Endodermal cell (in vitro differentiated cells): Measurements from ENCODE around the gene PEX11G. TPM values are rescaled to one million over a fixed set of nuclear protein-coding genes. Genes with fewer than 3 reads are reported as not detected.

Experiments
- DNase-seq: peaks from one replicate; pipeline ENCODE4 v3.0.0-alpha.2; 2017
- H3K27ac ChIP-seq: 2 replicates; pipeline ENCODE4 v1.5.1; 2013; ENCODE audit warnings: mild to moderate bottlenecking, low read depth, low read length, moderate library complexity
- H3K27me3 ChIP-seq: 2 replicates; pipeline ENCODE4 v1.6.1; 2013; ENCODE audit warnings: mild to moderate bottlenecking, low read length, moderate library complexity; ENCODE audit not compliant: insufficient read depth, control insufficient read depth, poor library complexity, severe bottlenecking
- H3K36me3 ChIP-seq: 2 replicates; pipeline ENCODE4 v1.7.0; 2013; ENCODE audit warnings: mild to moderate bottlenecking, low read length, moderate library complexity; ENCODE audit not compliant: control insufficient read depth, insufficient read depth
- H3K4me1 ChIP-seq: one replicate; pipeline ENCODE4 v1.7.0; 2013; ENCODE audit warnings: low read length; ENCODE audit not compliant: control insufficient read depth, insufficient read depth
- H3K4me3 ChIP-seq: 2 replicates; pipeline ENCODE4 v1.5.1; 2013; ENCODE audit warnings: mild to moderate bottlenecking, low read length, moderate library complexity
- H3K9ac ChIP-seq: 2 replicates; pipeline ENCODE4 v1.6.1; 2013; ENCODE audit warnings: mild to moderate bottlenecking, low read length, moderate library complexity; ENCODE audit not compliant: poor library complexity, severe bottlenecking; ENCODE audit errors: extremely low read depth
- H3K9me3 ChIP-seq: 2 replicates; pipeline ENCODE4 v1.6.1; 2013; ENCODE audit warnings: mild to moderate bottlenecking, low read length, moderate library complexity; ENCODE audit not compliant: control insufficient read depth
- H3K27ac Mint-ChIP-seq: 2 replicates; pipeline ENCODE4 v1.8.0; 2020; ENCODE audit warnings: mixed read lengths
- H3K27me3 Mint-ChIP-seq: 2 replicates; pipeline ENCODE4 v1.8.0; 2021; ENCODE audit warnings: mild to moderate bottlenecking, mixed read lengths; ENCODE audit not compliant: insufficient read depth
- H3K36me3 Mint-ChIP-seq: 2 replicates; pipeline ENCODE4 v1.8.0; 2020; ENCODE audit warnings: low read depth, mixed read lengths
- H3K4me1 Mint-ChIP-seq: 2 replicates; pipeline ENCODE4 v1.8.0; 2020; ENCODE audit warnings: mixed read lengths
- H3K4me3 Mint-ChIP-seq: 2 replicates; pipeline ENCODE4 v1.8.0; 2020; ENCODE audit warnings: mild to moderate bottlenecking, moderate library complexity, mixed read lengths
- H3K9me3 Mint-ChIP-seq: 2 replicates; pipeline ENCODE4 v1.8.0; 2020; ENCODE audit warnings: mild to moderate bottlenecking, mixed read lengths
- WGBS, 2 experiments: methylation state at CpG; one replicate each; pipeline versions ENCODE4 v1.1.5 to v1.1.7; 2013; ENCODE audit warnings: missing lambda C conversion rate in 2 of 2, mixed read lengths in 1 of 2; ENCODE audit not compliant: insufficient coverage in 1 of 2, insufficient read length in 1 of 2; 5-methylcytosine and 5-hydroxymethylcytosine counted together
- total RNA-seq, 2 donors: library from RNA; stranded (reverse); fragmentation: NEBNext Ultra II Directional in 1 of 2; extraction: Animal tissue kit (Norgen Biotek cat#: 25700) in 1 of 2; gene quantifications; 2 replicates in 1 of 2; 3 replicates in 1 of 2; pipeline ENCODE4 v1.2.1, GENCODE V29; 2021
- TF ChIP-seq, protein P1 (sequence below): fragments of 200-600 bp; sonication (generic); conservative IDR thresholded peaks from 2 replicates; pipeline ENCODE4 v1.5.0; 2021; ENCODE audit warnings: antibody characterized with exemption, mild to moderate bottlenecking

PEX11G gene
- total RNA-seq, 2 donors from 2014 or later: 2.6 to 3.0 TPM

DNA sequence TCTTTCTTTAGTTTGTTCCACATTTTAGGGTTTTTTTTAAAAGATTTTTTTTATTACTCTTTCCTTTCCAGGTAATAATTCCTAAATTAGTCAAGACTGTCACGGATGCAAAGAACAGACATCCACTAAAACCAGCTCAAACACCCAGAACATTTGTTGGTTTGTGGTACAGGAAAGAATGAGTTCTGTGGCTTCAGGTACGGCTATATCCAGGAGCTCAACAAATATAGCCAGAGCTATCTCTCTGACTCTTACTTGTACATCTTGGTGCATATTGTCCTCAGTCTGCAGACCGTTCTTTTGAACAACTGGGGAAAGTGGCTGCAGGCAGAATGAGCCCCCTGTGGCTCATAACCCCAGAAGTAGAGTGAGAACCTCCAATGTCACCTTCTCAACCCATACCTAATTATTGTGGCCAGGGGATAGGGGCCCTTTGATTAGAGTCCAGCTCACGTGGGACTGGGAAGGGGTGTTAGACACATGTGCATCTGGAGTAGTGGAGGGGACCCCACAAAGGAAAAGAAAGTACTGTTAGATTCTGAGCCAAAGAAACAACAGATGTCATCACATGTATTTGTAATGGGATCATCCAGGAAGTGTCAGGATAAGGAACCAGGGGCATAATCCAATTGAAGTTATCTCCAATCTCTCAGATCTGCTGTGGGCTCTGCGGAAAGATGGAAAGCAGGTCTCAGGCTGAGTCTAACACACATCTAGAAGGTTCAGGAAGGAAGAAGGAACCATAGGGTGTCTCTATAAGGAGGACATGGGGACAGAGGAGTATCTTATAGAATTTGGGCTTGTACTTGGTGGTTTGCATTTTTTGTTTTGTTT, 25.2 kb upstream of the PEX11G start:
- Histone ChIP-seq H3K27me3 (peaks cover 25% of the 10 kb centered on the region), H3K9ac (no peak overlapping the region), H3K4me3 (no peak overlapping the region), H3K27ac (no peak overlapping the region), H3K36me3 (no peaks in the 10 kb centered on the region), H3K4me1 (no peaks in the 10 kb centered on the region), H3K9me3 (no peaks in the 10 kb centered on the region)
- H3K27me3 Mint-ChIP-seq: peaks cover 19% of the 10 kb centered on the region
- TF ChIP-seq, protein P1, sequence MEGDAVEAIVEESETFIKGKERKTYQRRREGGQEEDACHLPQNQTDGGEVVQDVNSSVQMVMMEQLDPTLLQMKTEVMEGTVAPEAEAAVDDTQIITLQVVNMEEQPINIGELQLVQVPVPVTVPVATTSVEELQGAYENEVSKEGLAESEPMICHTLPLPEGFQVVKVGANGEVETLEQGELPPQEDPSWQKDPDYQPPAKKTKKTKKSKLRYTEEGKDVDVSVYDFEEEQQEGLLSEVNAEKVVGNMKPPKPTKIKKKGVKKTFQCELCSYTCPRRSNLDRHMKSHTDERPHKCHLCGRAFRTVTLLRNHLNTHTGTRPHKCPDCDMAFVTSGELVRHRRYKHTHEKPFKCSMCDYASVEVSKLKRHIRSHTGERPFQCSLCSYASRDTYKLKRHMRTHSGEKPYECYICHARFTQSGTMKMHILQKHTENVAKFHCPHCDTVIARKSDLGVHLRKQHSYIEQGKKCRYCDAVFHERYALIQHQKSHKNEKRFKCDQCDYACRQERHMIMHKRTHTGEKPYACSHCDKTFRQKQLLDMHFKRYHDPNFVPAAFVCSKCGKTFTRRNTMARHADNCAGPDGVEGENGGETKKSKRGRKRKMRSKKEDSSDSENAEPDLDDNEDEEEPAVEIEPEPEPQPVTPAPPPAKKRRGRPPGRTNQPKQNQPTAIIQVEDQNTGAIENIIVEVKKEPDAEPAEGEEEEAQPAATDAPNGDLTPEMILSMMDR: no peak
- peaks cover 6% of the 10 kb centered on the region for H3K36me3 Mint-ChIP-seq
- DNase-seq: no peak
- 86% methylated on average over 4 of the region's 5 CpGs for WGBS, 2 experiments
- H3K9me3 Mint-ChIP-seq: no peaks in the 10 kb centered on the region
- no peak overlapping the region for H3K4me3 Mint-ChIP-seq
- H3K4me1 Mint-ChIP-seq: peaks cover 21% of the 10 kb centered on the region
- H3K27ac Mint-ChIP-seq: no peak overlapping the region

DNA sequence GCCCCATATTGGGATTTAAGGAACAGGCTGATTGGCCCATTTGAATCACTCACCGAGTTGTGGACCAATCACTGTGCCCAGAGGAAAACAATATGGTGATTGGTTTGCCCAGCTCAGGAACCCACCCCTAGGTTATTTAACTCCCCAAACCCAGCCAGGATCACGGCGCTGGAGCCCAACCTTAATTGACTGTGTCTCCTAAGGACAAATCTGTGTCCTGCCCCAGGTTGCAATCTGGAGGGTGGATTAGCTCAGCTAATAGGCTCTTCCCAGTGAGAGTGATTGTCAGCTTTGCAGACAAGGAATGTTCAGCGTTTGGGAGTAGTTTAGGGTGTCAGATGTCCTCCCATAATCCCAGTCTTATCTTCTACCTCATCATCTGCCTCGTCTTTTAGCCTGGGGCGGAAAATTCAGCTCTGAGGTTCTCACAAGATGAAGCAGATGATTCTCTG, 23.6 kb upstream of the PEX11G start:
- Mint-ChIP-seq H3K4me1 (peaks cover 20% of the 10 kb centered on the region), H3K4me3 (no peak overlapping the region), H3K27me3 (peaks cover 23% of the 10 kb centered on the region), H3K9me3 (no peaks in the 10 kb centered on the region), H3K27ac (peak overlapping the region; percentile 84), H3K36me3 (no peaks in the 10 kb centered on the region)
- no peak overlapping the region for H3K27ac ChIP-seq
- WGBS, 2 experiments: 51 to 55% methylated on average over 3 to 6 of the region's 6 CpGs
- H3K4me1 ChIP-seq: no peaks in the 10 kb centered on the region
- no peak overlapping the region for H3K9ac ChIP-seq
- H3K9me3 ChIP-seq: no peaks in the 10 kb centered on the region
- TF ChIP-seq, protein P1: no peak
- H3K4me3 ChIP-seq: no peak overlapping the region
- DNase-seq: peak; percentile 68
- no peaks in the 10 kb centered on the region for H3K36me3 ChIP-seq
- peaks cover 27% of the 10 kb centered on the region for H3K27me3 ChIP-seq

DNA sequence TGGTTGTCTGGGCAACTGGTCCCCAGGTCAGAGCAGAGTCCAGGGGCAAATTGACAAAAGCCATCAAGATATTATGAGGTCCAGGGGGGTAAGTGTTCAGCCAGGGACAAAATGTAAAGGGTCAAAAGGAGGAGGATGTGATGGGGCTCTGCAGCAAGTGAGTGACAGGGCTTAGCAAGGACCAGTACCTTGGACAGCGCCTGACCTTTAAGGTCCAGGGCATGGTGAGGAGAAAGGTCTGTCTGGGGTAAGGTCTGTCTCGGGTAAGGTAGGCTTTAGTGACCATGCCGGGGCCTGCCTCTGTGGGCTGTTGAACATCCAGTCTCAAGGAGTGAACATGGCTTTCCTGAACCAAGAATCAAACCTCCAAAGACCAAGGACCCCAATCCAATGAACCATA, 20.8 kb upstream of the PEX11G start:
- 41 to 100% methylated on average over 1 to 3 of the region's 3 CpGs for WGBS, 2 experiments
- H3K36me3 Mint-ChIP-seq: no peaks in the 10 kb centered on the region
- H3K27me3 Mint-ChIP-seq: peaks cover 42% of the 10 kb centered on the region
- H3K9me3 ChIP-seq: no peaks in the 10 kb centered on the region
- H3K4me3 Mint-ChIP-seq: no peak overlapping the region
- peaks cover 4% of the 10 kb centered on the region for H3K4me1 Mint-ChIP-seq
- no peaks in the 10 kb centered on the region for H3K36me3 ChIP-seq
- no peak overlapping the region for H3K27ac ChIP-seq
- peak; percentile 83 for DNase-seq
- H3K4me1 ChIP-seq: no peaks in the 10 kb centered on the region
- no peak overlapping the region for H3K9ac ChIP-seq
- TF ChIP-seq, protein P1: no peak
- H3K9me3 Mint-ChIP-seq: no peaks in the 10 kb centered on the region
- peaks cover 34% of the 10 kb centered on the region for H3K27me3 ChIP-seq
- H3K4me3 ChIP-seq: no peak overlapping the region
- H3K27ac Mint-ChIP-seq: no peak overlapping the region
